GM12878 (cell line): ENCODE data around the gene ERMN. TPM values are rescaled to one million over a fixed set of nuclear protein-coding genes. Genes with fewer than 3 reads are reported as not detected.
A peak's percentile ranks its signal among the peaks of the same experiment; 100 is the strongest.

Source experiments
- ATAC-seq: fragments of 200-7000 bp; cut with Tn5 transposase; 3 replicates; pipeline ENCODE4 v1.9.1; 2020; ENCODE audit warnings: mild to moderate bottlenecking, moderate library complexity
- BruUV-seq: library from RNA; stranded (reverse); fragments of 400-500 nt; replicated peaks from 2 replicates; lab custom pipeline; 2021; lab: Mats Ljungman, UMichigan
- CTCF ChIA-PET: fragments of 300-600 bp; sonication (Branson Sonifier 250); formaldehyde crosslinking; extraction: SDS; loops from one replicate; lab custom pipeline; 2021; ENCODE audit warnings: inconsistent platforms; lab: Yijun Ruan, JAX
- POLR2A ChIA-PET: fragments of 350-600 bp; formaldehyde crosslinking; extraction: SDS; loops from one replicate; lab custom pipeline; 2021; ENCODE audit warnings: inconsistent platforms; lab: Charles Lee
- RAD21 ChIA-PET: fragments of 300-600 bp; sonication (Branson Sonifier 250); formaldehyde crosslinking; loops from one replicate; lab custom pipeline; 2023; ENCODE audit warnings: antibody characterized with exemption; ENCODE audit not compliant: unreplicated experiment; lab: Charles Lee
- SMC1A ChIA-PET: fragments of 300-600 bp; sonication (Branson Sonifier 250); formaldehyde crosslinking; loops from one replicate; lab custom pipeline; 2023; ENCODE audit not compliant: unreplicated experiment, uncharacterized antibody; lab: Charles Lee
- DNase-seq: peaks from one replicate; pipeline ENCODE4 v3.0.0-alpha.2; 2011; ENCODE audit warnings: low read depth, low spot score
- FAIRE-seq: peaks from 3 replicates; lab custom pipeline; 2011; peaks lifted over from hg19 to GRCh38; lab: Jason Lieb, UNC
- H2AFZ ChIP-seq: 2 replicates; pipeline ENCODE4 v1.6.0; 2011; ENCODE audit warnings: low read depth, low read length, control low read depth; ENCODE audit not compliant: control insufficient read depth
- H3K27ac ChIP-seq: 2 replicates; pipeline ENCODE4 v1.5.1; 2011; ENCODE audit warnings: control low read depth; ENCODE audit not compliant: control insufficient read depth, insufficient read depth
- H3K27me3 ChIP-seq, 2 experiments: replicated peaks in 1 of 2; 2 replicates each; pipeline versions ENCODE4 v1.6.0 to v1.6.1; 2011; ENCODE audit warnings: low read length in 1 of 2; ENCODE audit not compliant: control insufficient read depth in 2 of 2, insufficient read depth in 2 of 2
- H3K36me3 ChIP-seq, 2 experiments: 2 replicates each; pipeline ENCODE4 v1.5.1; 2011; ENCODE audit warnings: low read length in 1 of 2; ENCODE audit not compliant: control insufficient read depth in 2 of 2, insufficient read depth in 2 of 2
- H3K4me1 ChIP-seq: 2 replicates; pipeline ENCODE4 v1.6.1; 2011; ENCODE audit warnings: mild to moderate bottlenecking, low read length, moderate library complexity, mixed read lengths; ENCODE audit not compliant: control insufficient read depth, insufficient read depth
- H3K4me2 ChIP-seq: 2 replicates; pipeline ENCODE4 v1.6.0; 2011; ENCODE audit warnings: control low read depth; ENCODE audit not compliant: control insufficient read depth, insufficient read depth
- H3K4me3 ChIP-seq: fragments of 200-600 bp; sonication (generic); 2 replicates; pipeline ENCODE4 v1.5.1; 2016
- H3K79me2 ChIP-seq: 2 replicates; pipeline ENCODE4 v1.6.0; 2011; ENCODE audit warnings: low read length; ENCODE audit not compliant: control insufficient read depth, insufficient read depth
- H3K9ac ChIP-seq: 2 replicates; pipeline ENCODE4 v1.8.0; 2011; ENCODE audit warnings: low read length, control low read depth, mixed read lengths; ENCODE audit not compliant: control insufficient read depth, insufficient read depth
- H3K9me3 ChIP-seq: replicated peaks from 3 replicates; pipeline ENCODE4 v1.5.1; 2011; ENCODE audit warnings: mild to moderate bottlenecking, low read length; ENCODE audit not compliant: control insufficient read depth, insufficient read depth
- H4K20me1 ChIP-seq: 2 replicates; pipeline ENCODE4 v1.6.0; 2011; ENCODE audit not compliant: control insufficient read depth, insufficient read depth
- BCL11A ChIP-seq: IDR thresholded peaks from 2 replicates; pipeline ENCODE4 v1.6.1; 2011; ENCODE audit warnings: low read depth, low read length
- EED ChIP-seq: sonication (generic); IDR thresholded peaks from 2 replicates; pipeline ENCODE4 v1.6.1; 2016; ENCODE audit warnings: antibody characterized with exemption, low read depth
- GABPA ChIP-seq: IDR thresholded peaks from 2 replicates; pipeline ENCODE4 v1.6.1; 2014; ENCODE audit warnings: antibody characterized with exemption, low read depth, mild to moderate bottlenecking, inconsistent platforms
- IKZF1 ChIP-seq: fragments of 450-650 bp; conservative IDR thresholded peaks from 2 replicates; pipeline ENCODE4 v1.6.1; 2017; ENCODE audit warnings: antibody characterized with exemption, mild to moderate bottlenecking
- IRF4 ChIP-seq: IDR thresholded peaks from 2 replicates; pipeline ENCODE4 v1.6.1; 2011; ENCODE audit warnings: low read depth, low read length
- MXI1 ChIP-seq: fragments of 150-350 bp; IDR thresholded peaks from 2 replicates; pipeline ENCODE4 v1.6.1; 2011; ENCODE audit warnings: low read depth, mild to moderate bottlenecking, inconsistent platforms, low read length, improper control_type of control experiment
- RAD21 ChIP-seq: IDR thresholded peaks from 2 replicates; pipeline ENCODE4 v1.6.1; 2011; ENCODE audit warnings: mild to moderate bottlenecking, low read depth, low read length, moderate library complexity; ENCODE audit not compliant: insufficient read depth
- RBBP5 ChIP-seq: fragments of 200-600 bp; sonication (generic); conservative IDR thresholded peaks from 2 replicates; pipeline ENCODE4 v1.6.1; 2016
- RELA ChIP-seq: fragments of 450-650 bp; IDR thresholded peaks from 2 replicates; pipeline ENCODE4 v1.8.0; 2014; ENCODE audit warnings: borderline replicate concordance; ENCODE audit not compliant: partially characterized antibody
- SMC3 ChIP-seq: IDR thresholded peaks from 2 replicates; pipeline ENCODE4 v1.6.1; 2011; ENCODE audit warnings: low read length, improper control_type of control experiment, borderline replicate concordance
- SPI1 ChIP-seq: IDR thresholded peaks from 2 replicates; pipeline ENCODE4 v1.6.1; 2011; ENCODE audit warnings: low read depth, mild to moderate bottlenecking, low read length, moderate library complexity, borderline replicate concordance; ENCODE audit not compliant: insufficient read depth
- TAF1 ChIP-seq: IDR thresholded peaks from 2 replicates; pipeline ENCODE4 v1.6.1; 2011; ENCODE audit warnings: mild to moderate bottlenecking, low read depth, low read length, borderline replicate concordance
- ZBED1 ChIP-seq: IDR thresholded peaks from 2 replicates; pipeline ENCODE4 v1.6.1; 2016; ENCODE audit warnings: borderline replicate concordance
- ZNF217 ChIP-seq: fragments of 450-650 bp; IDR thresholded peaks from 2 replicates; pipeline ENCODE4 v1.6.1; 2017; ENCODE audit warnings: antibody characterized with exemption, mild to moderate bottlenecking
- WGBS: methylation state at CpG from one replicate; pipeline ENCODE4 v1.1.6; 2016; ENCODE audit warnings: low lambda C conversion rate; ENCODE audit not compliant: insufficient replicate concordance, insufficient coverage; ENCODE audit errors: missing lambda C conversion rate; 5-methylcytosine and 5-hydroxymethylcytosine counted together
- in situ Hi-C: fragments of 300-500 bp; cut with MboI; formaldehyde crosslinking; loops from 9 replicates; pipeline ENCODE4 v1.14.3; 2018; ENCODE audit warnings: mixed read lengths
- intact Hi-C: fragments of 100-400 bp; cut with micrococcal nuclease; formaldehyde crosslinking; loops from one replicate; pipeline ENCODE4 v1.14.2; 2022; ENCODE audit not compliant: unreplicated experiment
- polyA plus RNA-seq, 11 experiments: library from polyadenylated mRNA; depleted of rRNA in 4 of 11; unstranded in 6 of 11; stranded (reverse) in 5 of 11; fragments of >200 nt; fragmentation: Nextera tagmentation in 4 of 11; fragmentation: Illumina TruSeq in 1 of 11; extraction: Ambion mirVana in 4 of 11; extraction: Trizol in 1 of 11; gene quantifications; 1 replicate in 1 of 11; 2 replicates in 10 of 11; pipeline versions ENCODE4 v1.2.1 to v1.2.3, GENCODE V29; 2011 to 2016; ENCODE audit warnings: inconsistent platforms in 2 of 11, missing spikeins in 2 of 11, low read depth in 1 of 11
- total RNA-seq, 4 experiments: library from RNA; depleted of rRNA in 3 of 4; stranded (reverse); fragments of >200 nt in 3 of 4; fragmentation: Illumina TruSeq in 1 of 4; extraction: Trizol in 1 of 4; gene quantifications; 2 replicates each; pipeline versions ENCODE4 v1.2.1 to v1.2.3, GENCODE V29; 2013 to 2021
- TF ChIP-seq, protein P1 (sequence below): fragments of 450-650 bp; IDR thresholded peaks from 2 replicates; pipeline ENCODE4 v1.6.1; 2017; ENCODE audit warnings: mild to moderate bottlenecking, moderate library complexity
- TF ChIP-seq, protein P2 (sequence below), 3 experiments: IDR thresholded peaks in 2 of 3; conservative IDR thresholded peaks in 1 of 3; 2 replicates each; pipeline ENCODE4 v1.5.1; 2011; ENCODE audit warnings: low read depth in 3 of 3, low read length in 3 of 3, mild to moderate bottlenecking in 3 of 3, control low read depth in 2 of 3, moderate library complexity in 2 of 3, inconsistent platforms in 1 of 3, mixed read lengths in 1 of 3; ENCODE audit not compliant: control insufficient read depth in 2 of 3, insufficient read depth in 1 of 3; ENCODE audit errors: extremely low read depth in 1 of 3
- TF ChIP-seq, protein P3 (sequence below): IDR thresholded peaks from 2 replicates; pipeline ENCODE4 v1.6.1; 2011; ENCODE audit warnings: borderline replicate concordance, low read depth, mild to moderate bottlenecking, moderate library complexity, mixed read lengths, low read length; ENCODE audit not compliant: insufficient read depth; ENCODE audit errors: extremely low read length

ERMN gene
- total and polyA plus RNA-seq, 10 of the 15 experiments (the other 5 are each of a cell fraction or from before 2014, with no cell fraction given) = 0.26 to 5.3 (median 1.5) TPM

DNA sequence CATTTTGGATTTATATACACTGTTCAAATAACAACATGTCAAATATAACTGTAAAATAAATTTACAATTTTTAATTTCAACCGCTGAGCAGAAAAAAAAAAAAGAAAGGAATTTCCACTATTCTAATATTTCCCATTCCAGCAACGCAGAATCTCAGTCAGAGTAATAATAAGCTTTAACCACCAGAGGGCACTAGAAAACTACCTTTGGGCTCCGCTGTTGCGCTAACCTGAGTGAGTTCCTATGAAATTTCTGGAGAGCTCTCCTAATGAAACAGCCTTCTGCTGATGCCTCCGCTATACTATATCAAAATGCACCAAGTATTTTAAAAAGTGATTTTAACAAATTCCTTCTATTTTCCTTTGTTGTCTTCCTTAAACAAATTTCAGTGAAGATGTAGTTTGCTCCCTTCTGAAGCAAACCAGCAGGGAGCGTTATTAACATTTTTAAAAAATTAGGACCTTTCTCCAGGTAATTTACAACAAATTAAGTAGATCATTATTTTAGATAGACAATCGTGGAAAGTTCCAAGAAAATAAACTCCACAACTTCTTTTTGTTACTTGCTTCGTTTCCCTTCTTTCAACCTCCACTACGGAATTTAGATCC is 23.0 kb downstream of the ERMN start:
- BruUV-seq = no TSS peak
- 33% methylated on average over 9 of the region's 9 CpGs for WGBS
- ChIA-PET SMC1A (interaction anchor here (0.6 to 8.7 kb wide), 77 partner anchors 8 to 1452 kb away, joined by 3 to 155 read pairs (median 5); partner anchors contain the start of gene ERMN), CTCF (interaction anchor here (0.6 to 12.1 kb wide), 92 partner anchors 8 to 1451 kb away, joined by 3 to 226 read pairs (median 5); partner anchors contain the start of genes CYTIP and ERMN), RAD21 (interaction anchor here (0.6 to 7.8 kb wide), 56 partner anchors 9 to 1927 kb away, joined by 3 to 126 read pairs (median 5); partner anchors contain the start of gene ERMN), POLR2A (interaction anchor here (0.7 to 1.2 kb wide), 2 partner anchors 188 to 291 kb away, joined by 3 to 4 read pairs; no protein-coding TSS in a partner anchor)
- intact Hi-C loops (loop anchor here (1.0 to 10.0 kb wide), 6 partner anchors 25 to 1450 kb away; partner anchors contain the start of gene ACVR1), in situ Hi-C loops (loop anchor here (5.0 to 10.0 kb wide), 2 partner anchors 452 to 705 kb away; no protein-coding TSS in a partner anchor)
- Histone ChIP-seq H2AFZ (no peak overlapping the region), H3K9me3 (no peaks in the 10 kb centered on the region), H3K4me3 (no peak overlapping the region), H4K20me1 (no peaks in the 10 kb centered on the region), H3K27me3 (peaks cover 0 to 2% of the 10 kb centered on the region in 2 experiments; a peak in 2 of 4 replicates), H3K36me3 (no peaks in the 10 kb centered on the region), H3K79me2 (no peaks in the 10 kb centered on the region), H3K27ac (no peak overlapping the region), H3K9ac (no peak overlapping the region), H3K4me1 (no peaks in the 10 kb centered on the region), H3K4me2 (no peak overlapping the region)
- DNase-seq = peak; percentile 21
- peak; percentile 82 for ATAC-seq
- no peak for FAIRE-seq
- TF ChIP-seq TAF1 = no peak
- TF ChIP-seq, protein P1, sequence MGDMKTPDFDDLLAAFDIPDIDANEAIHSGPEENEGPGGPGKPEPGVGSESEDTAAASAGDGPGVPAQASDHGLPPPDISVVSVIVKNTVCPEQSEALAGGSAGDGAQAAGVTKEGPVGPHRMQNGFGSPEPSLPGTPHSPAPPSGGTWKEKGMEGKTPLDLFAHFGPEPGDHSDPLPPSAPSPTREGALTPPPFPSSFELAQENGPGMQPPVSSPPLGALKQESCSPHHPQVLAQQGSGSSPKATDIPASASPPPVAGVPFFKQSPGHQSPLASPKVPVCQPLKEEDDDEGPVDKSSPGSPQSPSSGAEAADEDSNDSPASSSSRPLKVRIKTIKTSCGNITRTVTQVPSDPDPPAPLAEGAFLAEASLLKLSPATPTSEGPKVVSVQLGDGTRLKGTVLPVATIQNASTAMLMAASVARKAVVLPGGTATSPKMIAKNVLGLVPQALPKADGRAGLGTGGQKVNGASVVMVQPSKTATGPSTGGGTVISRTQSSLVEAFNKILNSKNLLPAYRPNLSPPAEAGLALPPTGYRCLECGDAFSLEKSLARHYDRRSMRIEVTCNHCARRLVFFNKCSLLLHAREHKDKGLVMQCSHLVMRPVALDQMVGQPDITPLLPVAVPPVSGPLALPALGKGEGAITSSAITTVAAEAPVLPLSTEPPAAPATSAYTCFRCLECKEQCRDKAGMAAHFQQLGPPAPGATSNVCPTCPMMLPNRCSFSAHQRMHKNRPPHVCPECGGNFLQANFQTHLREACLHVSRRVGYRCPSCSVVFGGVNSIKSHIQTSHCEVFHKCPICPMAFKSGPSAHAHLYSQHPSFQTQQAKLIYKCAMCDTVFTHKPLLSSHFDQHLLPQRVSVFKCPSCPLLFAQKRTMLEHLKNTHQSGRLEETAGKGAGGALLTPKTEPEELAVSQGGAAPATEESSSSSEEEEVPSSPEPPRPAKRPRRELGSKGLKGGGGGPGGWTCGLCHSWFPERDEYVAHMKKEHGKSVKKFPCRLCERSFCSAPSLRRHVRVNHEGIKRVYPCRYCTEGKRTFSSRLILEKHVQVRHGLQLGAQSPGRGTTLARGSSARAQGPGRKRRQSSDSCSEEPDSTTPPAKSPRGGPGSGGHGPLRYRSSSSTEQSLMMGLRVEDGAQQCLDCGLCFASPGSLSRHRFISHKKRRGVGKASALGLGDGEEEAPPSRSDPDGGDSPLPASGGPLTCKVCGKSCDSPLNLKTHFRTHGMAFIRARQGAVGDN = no peak
- no peak for TF ChIP-seq MXI1
- no peak for TF ChIP-seq EED
- TF ChIP-seq, protein P2, sequence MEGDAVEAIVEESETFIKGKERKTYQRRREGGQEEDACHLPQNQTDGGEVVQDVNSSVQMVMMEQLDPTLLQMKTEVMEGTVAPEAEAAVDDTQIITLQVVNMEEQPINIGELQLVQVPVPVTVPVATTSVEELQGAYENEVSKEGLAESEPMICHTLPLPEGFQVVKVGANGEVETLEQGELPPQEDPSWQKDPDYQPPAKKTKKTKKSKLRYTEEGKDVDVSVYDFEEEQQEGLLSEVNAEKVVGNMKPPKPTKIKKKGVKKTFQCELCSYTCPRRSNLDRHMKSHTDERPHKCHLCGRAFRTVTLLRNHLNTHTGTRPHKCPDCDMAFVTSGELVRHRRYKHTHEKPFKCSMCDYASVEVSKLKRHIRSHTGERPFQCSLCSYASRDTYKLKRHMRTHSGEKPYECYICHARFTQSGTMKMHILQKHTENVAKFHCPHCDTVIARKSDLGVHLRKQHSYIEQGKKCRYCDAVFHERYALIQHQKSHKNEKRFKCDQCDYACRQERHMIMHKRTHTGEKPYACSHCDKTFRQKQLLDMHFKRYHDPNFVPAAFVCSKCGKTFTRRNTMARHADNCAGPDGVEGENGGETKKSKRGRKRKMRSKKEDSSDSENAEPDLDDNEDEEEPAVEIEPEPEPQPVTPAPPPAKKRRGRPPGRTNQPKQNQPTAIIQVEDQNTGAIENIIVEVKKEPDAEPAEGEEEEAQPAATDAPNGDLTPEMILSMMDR (IDR thresholded peaks at IDR 0.05 in 2 of 3, conservative IDR thresholded peaks at IDR 0.05 in 1 of 3; ENCODE audit: control insufficient read depth in 2 of 3, extremely low read depth in 1 of 3, insufficient read depth in 1 of 3, low read depth in 3 of 3, low read length in 3 of 3) = peak; percentile 55 to 71 (median 62)
- no peak for TF ChIP-seq RBBP5
- TF ChIP-seq ZBED1 = no peak
- no peak for TF ChIP-seq GABPA
- TF ChIP-seq BCL11A = no peak
- TF ChIP-seq SMC3 = peak; percentile 92
- peak; percentile 93 for TF ChIP-seq RAD21
- TF ChIP-seq SPI1 = no peak
- no peak for TF ChIP-seq IRF4
- no peak for TF ChIP-seq RELA
- TF ChIP-seq IKZF1 = no peak
- TF ChIP-seq, protein P3, sequence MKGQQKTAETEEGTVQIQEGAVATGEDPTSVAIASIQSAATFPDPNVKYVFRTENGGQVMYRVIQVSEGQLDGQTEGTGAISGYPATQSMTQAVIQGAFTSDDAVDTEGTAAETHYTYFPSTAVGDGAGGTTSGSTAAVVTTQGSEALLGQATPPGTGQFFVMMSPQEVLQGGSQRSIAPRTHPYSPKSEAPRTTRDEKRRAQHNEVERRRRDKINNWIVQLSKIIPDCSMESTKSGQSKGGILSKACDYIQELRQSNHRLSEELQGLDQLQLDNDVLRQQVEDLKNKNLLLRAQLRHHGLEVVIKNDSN = no peak
- TF ChIP-seq ZNF217 = no peak
